GM19099 (cell line): ENCODE measurements around the gene MYOG.

Source experiments
- POLR2A ChIP-seq: IDR thresholded peaks from 3 replicates; pipeline ENCODE4 v1.6.1; 2011; ENCODE audit warnings: low read depth; ENCODE audit not compliant: insufficient read length; ENCODE audit errors: extremely low read depth

Gene MYOG

GRCh38 chr1:203100516-203100869 lies 14.7 kb upstream of the MYOG start:
- no peak for TF ChIP-seq POLR2A

- TF ChIP-seq POLR2A, result no peak
Measured at GRCh38 chr1:203099805-203100515, 14.1 kb upstream of the MYOG start.

GRCh38 chr1:203098914-203099520 lies 13.2 kb upstream of the MYOG start:
- no peak for TF ChIP-seq POLR2A

GRCh38 chr1:203098445-203098844 lies 12.6 kb upstream of the MYOG start:
- no peak for TF ChIP-seq POLR2A

GRCh38 chr1:203097001-203097400 lies 11.2 kb upstream of the MYOG start:
- no peak for TF ChIP-seq POLR2A

- TF ChIP-seq POLR2A, result no peak
Measured at GRCh38 chr1:203096566-203096965, 10.8 kb upstream of the MYOG start.

- no peak for TF ChIP-seq POLR2A
Measured at GRCh38 chr1:203095061-203095690, 9.4 kb upstream of the MYOG start.

GRCh38 chr1:203093754-203094410 lies 8.1 kb upstream of the MYOG start:
- TF ChIP-seq POLR2A, result no peak

- TF ChIP-seq POLR2A, result no peak
Measured at GRCh38 chr1:203091761-203092330, 6.0 kb upstream of the MYOG start.

GRCh38 chr1:203091199-203091477 lies 5.3 kb upstream of the MYOG start:
- TF ChIP-seq POLR2A, result no peak

- TF ChIP-seq POLR2A, result no peak
Measured at GRCh38 chr1:203090421-203091198, 4.8 kb upstream of the MYOG start.

- no peak for TF ChIP-seq POLR2A
Measured at GRCh38 chr1:203089651-203090045, 3.8 kb upstream of the MYOG start.

GRCh38 chr1:203089001-203089650 lies 3.3 kb upstream of the MYOG start:
- TF ChIP-seq POLR2A, result no peak

- TF ChIP-seq POLR2A, result no peak
Measured at GRCh38 chr1:203088441-203088840, 2.6 kb upstream of the MYOG start.
